Ishikawa (cell line): ENCODE results near the gene SRL.

Experiments
- EGR1 ChIP-seq: IDR thresholded peaks from 2 replicates; pipeline ENCODE4 v1.6.1; 2012
- FOXM1 ChIP-seq: IDR thresholded peaks from 2 replicates; pipeline ENCODE4 v1.6.1; 2012; ENCODE audit warnings: low read depth, borderline replicate concordance
- RAD21 ChIP-seq: IDR thresholded peaks from 2 replicates; pipeline ENCODE4 v1.6.1; 2012; ENCODE audit warnings: low read depth
- TAF1 ChIP-seq: IDR thresholded peaks from 2 replicates; pipeline ENCODE4 v1.6.1; 2012; ENCODE audit warnings: low read depth, mild to moderate bottlenecking

DNA sequence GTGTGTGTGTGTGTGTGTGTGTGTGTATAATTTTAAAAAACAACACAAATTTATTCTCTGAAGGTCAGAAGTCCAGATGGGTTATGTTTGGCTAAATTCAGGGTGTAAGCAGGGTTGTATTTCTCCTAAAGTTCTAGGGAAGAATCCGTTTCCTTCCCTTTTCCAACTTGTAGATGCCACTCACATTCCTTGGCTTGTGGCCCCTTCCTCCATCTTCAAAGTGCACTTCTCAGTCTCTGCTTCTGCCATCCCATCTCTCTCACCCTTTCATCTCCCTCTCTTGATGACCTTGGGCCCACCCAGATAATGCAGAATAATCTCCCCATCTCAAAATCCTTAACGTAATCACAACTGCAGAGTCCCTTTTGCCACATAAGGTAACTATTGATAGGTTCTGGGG, 38.7 kb upstream of the SRL start:
- TF ChIP-seq EGR1 (no peak), FOXM1 (no peak), RAD21 (no peak), TAF1 (no peak)
